Prostate gland (tissue), 2 donors: ENCODE results near the gene KRT34.

Experiments
- CTCF ChIP-seq, 4 experiments: fragments of 200-600 bp in 2 of 4; fragments of 450-650 bp in 2 of 4; sonication (generic) in 2 of 4; IDR thresholded peaks; 1 replicate in 3 of 4; 2 replicates in 1 of 4; pipeline ENCODE4 v1.5.1; 2016 to 2019; ENCODE audit warnings: antibody characterized with exemption in 4 of 4, mild to moderate bottlenecking in 2 of 4, moderate library complexity in 2 of 4
- POLR2A ChIP-seq: fragments of 450-650 bp; IDR thresholded peaks from one replicate; pipeline ENCODE4 v1.6.1; 2016; ENCODE audit warnings: antibody characterized with exemption, mild to moderate bottlenecking

- TF ChIP-seq POLR2A (no peak), CTCF (IDR thresholded peaks at IDR 0.05) (no peak)
Measured at GRCh38 chr17:41418116-41418860, 36.2 kb upstream of the KRT34 start.
